ENCODE data around the gene DACT2. TPM values are rescaled to one million over a fixed set of nuclear protein-coding genes. Genes with fewer than 3 reads are reported as not detected.

DACT2 gene
- total and polyA plus RNA-seq, 9 of the 15 experiments (the other 6 are each of a cell fraction or from before 2014, with no cell fraction given), result not detected

DNA sequence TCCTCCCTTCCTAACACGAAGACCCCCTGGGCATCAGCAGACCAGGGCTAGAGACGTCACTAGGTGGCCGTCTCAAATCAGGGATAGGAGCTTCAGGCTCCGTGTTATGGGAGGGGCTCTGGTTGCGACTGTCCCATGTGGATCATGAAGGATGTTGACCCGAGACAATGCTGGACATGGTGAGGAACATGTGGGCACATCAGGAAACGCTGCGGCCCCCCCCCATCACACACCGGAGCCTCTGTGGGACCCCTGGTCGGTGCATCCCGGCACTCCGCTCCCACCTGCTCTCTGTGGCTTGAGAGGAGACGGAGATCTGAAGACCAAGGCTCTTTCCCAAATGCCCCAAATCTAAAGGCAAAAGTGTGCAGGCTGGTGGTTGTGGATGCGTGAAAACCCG is 54.2 kb downstream of the DACT2 start:
- Histone ChIP-seq H3K27ac (ENCODE audit: extremely low read depth, low read depth, low read length) (no peak overlapping the region), H3K4me1 (replicated peaks in 1 of 2; ENCODE audit: control insufficient read depth in 2 of 2, insufficient read depth in 2 of 2, low read length in 2 of 2) (peaks cover 0 to 3% of the 10 kb centered on the region in 2 experiments; a peak in 1 of 5 replicates), H3K27me3 (ENCODE audit: control insufficient read depth in 2 of 2, insufficient read depth in 2 of 2, low read length in 2 of 2) (peaks cover 42 to 68% of the 10 kb centered on the region in 2 experiments), H3K4me2 (ENCODE audit: insufficient read depth, low read length) (no peak overlapping the region), H2AFZ (ENCODE audit: low read depth, low read length) (no peak overlapping the region), H3K9me3 (replicated peaks; ENCODE audit: control insufficient read depth, insufficient read depth, low read depth, low read length) (no peaks in the 10 kb centered on the region), H3K4me3 (no peak overlapping the region), H3K79me2 (ENCODE audit: control insufficient read depth, insufficient read depth, low read length) (no peaks in the 10 kb centered on the region), H4K20me1 (replicated peaks; ENCODE audit: control insufficient read depth, insufficient read depth, low read length) (peaks cover 5% of the 10 kb centered on the region; the same call in 1 of the 2 replicates), H3K9ac (ENCODE audit: insufficient read depth in 1 of 2, low read depth in 2 of 2, low read length in 2 of 2) (no peak overlapping the region), H3K9me1 (ENCODE audit: control insufficient read depth, insufficient read depth, low read length) (no peaks in the 10 kb centered on the region), H3K36me3 (ENCODE audit: control insufficient read depth, insufficient read depth, low read length) (no peaks in the 10 kb centered on the region)
- ATAC-seq (no peak), DNase-seq (ENCODE audit: extremely low read depth in 1 of 4, low spot score in 3 of 4) (no peak), FAIRE-seq (no peak)
- ChIA-PET CTCF (ENCODE audit: low intra/inter-chr PET ratio) (no interaction called here), POLR2A (no interaction called here)
- in situ Hi-C loops (cut with MboI), result no loop called here
- WGBS (ENCODE audit: insufficient coverage, low coverage, missing lambda C conversion rate), result under 1% methylated on average over 15 of the region's 15 CpGs
- TF ChIP-seq SREBF2 (CRISPR knock-in tag; IDR thresholded peaks at IDR 0.05) (no peak), SRSF7 (optimal IDR thresholded peaks at IDR 0.05; ENCODE audit: low read depth, low read length) (no peak), ZNF79 (CRISPR knock-in tag; IDR thresholded peaks at IDR 0.05; ENCODE audit: low read depth) (no peak), ZEB2 (IDR thresholded peaks at IDR 0.05) (no peak), NEUROD1 (IDR thresholded peaks at IDR 0.05; ENCODE audit: borderline replicate concordance, low read depth, low read length, partially characterized antibody) (no peak), SMAD3 (CRISPR knock-in tag; conservative IDR thresholded peaks at IDR 0.05) (no peak), MBD2 (IDR thresholded peaks at IDR 0.05; ENCODE audit: borderline replicate concordance, low read depth) (no peak), ZNF584 (CRISPR knock-in tag; IDR thresholded peaks at IDR 0.05; ENCODE audit: low read depth) (no peak), NCOA4 (IDR thresholded peaks at IDR 0.05; ENCODE audit: partially characterized antibody) (no peak), ZNF354B (CRISPR knock-in tag; IDR thresholded peaks at IDR 0.05) (no peak)
- TF ChIP-seq, protein P1, sequence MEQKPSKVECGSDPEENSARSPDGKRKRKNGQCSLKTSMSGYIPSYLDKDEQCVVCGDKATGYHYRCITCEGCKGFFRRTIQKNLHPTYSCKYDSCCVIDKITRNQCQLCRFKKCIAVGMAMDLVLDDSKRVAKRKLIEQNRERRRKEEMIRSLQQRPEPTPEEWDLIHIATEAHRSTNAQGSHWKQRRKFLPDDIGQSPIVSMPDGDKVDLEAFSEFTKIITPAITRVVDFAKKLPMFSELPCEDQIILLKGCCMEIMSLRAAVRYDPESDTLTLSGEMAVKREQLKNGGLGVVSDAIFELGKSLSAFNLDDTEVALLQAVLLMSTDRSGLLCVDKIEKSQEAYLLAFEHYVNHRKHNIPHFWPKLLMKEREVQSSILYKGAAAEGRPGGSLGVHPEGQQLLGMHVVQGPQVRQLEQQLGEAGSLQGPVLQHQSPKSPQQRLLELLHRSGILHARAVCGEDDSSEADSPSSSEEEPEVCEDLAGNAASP (IDR thresholded peaks at IDR 0.05), result no peak
- TF ChIP-seq, protein P2, sequence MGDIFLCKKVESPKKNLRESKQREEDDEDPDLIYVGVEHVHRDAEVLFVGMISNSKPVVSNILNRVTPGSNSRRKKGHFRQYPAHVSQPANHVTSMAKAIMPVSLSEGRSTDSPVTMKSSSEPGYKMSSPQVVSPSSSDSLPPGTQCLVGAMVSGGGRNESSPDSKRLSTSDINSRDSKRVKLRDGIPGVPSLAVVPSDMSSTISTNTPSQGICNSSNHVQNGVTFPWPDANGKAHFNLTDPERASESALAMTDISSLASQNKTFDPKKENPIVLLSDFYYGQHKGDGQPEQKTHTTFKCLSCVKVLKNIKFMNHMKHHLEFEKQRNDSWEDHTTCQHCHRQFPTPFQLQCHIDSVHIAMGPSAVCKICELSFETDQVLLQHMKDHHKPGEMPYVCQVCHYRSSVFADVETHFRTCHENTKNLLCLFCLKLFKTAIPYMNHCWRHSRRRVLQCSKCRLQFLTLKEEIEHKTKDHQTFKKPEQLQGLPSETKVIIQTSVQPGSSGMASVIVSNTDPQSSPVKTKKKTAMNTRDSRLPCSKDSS (IDR thresholded peaks at IDR 0.05; ENCODE audit: low read depth, partially characterized antibody), result no peak
- intact Hi-C loops (cut with micrococcal nuclease), result no loop called here
- no TSS peak for BruUV-seq (replicated peaks)
